CD14-positive monocyte (primary cell): Measurements from ENCODE around the gene UGGT2. TPM values are rescaled to one million over a fixed set of nuclear protein-coding genes. Genes with fewer than 3 reads are reported as not detected.

ENCODE experiments used
- DNase-seq, 3 donors: peaks; one replicate each; pipeline ENCODE4 v3.0.0-alpha.2; 2011 to 2022
- H2AFZ ChIP-seq: 2 replicates; pipeline ENCODE4 v1.6.0; 2012; ENCODE audit warnings: mild to moderate bottlenecking, low read depth, low read length, inconsistent platforms; ENCODE audit not compliant: insufficient read depth, poor library complexity, severe bottlenecking
- H3K27ac ChIP-seq, 2 donors: 1 replicate in 1 of 2; 2 replicates in 1 of 2; pipeline ENCODE4 v1.5.1; 2012 to 2013; ENCODE audit warnings: low read length in 2 of 2, control low read depth in 1 of 2, inconsistent platforms in 1 of 2, low read depth in 1 of 2, mild to moderate bottlenecking in 1 of 2
- H3K27me3 ChIP-seq, 2 donors: one replicate each; pipeline versions ENCODE4 v1.6.0 to v1.6.1; 2011 to 2013; ENCODE audit warnings: low read length in 2 of 2; ENCODE audit not compliant: control insufficient read depth in 2 of 2, insufficient read depth in 2 of 2
- H3K36me3 ChIP-seq, 2 donors: replicated peaks in 1 of 2; 1 replicate in 1 of 2; 2 replicates in 1 of 2; pipeline versions ENCODE4 v1.5.1 to v1.6.1; 2012 to 2013; ENCODE audit warnings: low read length in 2 of 2, control low read depth in 1 of 2, inconsistent platforms in 1 of 2, mild to moderate bottlenecking in 1 of 2; ENCODE audit not compliant: insufficient read depth in 2 of 2, control insufficient read depth in 1 of 2
- H3K4me1 ChIP-seq, 2 donors: 1 replicate in 1 of 2; 2 replicates in 1 of 2; pipeline versions ENCODE4 v1.5.1 to v1.6.1; 2012 to 2013; ENCODE audit warnings: low read length in 2 of 2, control low read depth in 1 of 2, inconsistent platforms in 1 of 2, mild to moderate bottlenecking in 1 of 2, moderate library complexity in 1 of 2; ENCODE audit not compliant: insufficient read depth in 2 of 2, control insufficient read depth in 1 of 2
- H3K4me2 ChIP-seq: replicated peaks from 2 replicates; pipeline ENCODE3; 2012; ENCODE audit warnings: low read length, moderate library complexity, mild to moderate bottlenecking; ENCODE audit not compliant: poor library complexity, severe bottlenecking; ENCODE audit errors: extremely low read depth
- H3K4me3 ChIP-seq, 3 experiments: fragments of 200-600 bp in 1 of 3; sonication (generic) in 1 of 3; replicated peaks in 1 of 3; 1 replicate in 2 of 3; 2 replicates in 1 of 3; pipeline ENCODE4 v1.5.1; 2011 to 2013; ENCODE audit warnings: low read length in 3 of 3, mild to moderate bottlenecking in 3 of 3, control low read depth in 2 of 3, low read depth in 2 of 3, inconsistent platforms in 1 of 3, moderate library complexity in 1 of 3
- H3K79me2 ChIP-seq: 2 replicates; pipeline ENCODE4 v1.6.0; 2012; ENCODE audit warnings: mild to moderate bottlenecking, control low read depth, inconsistent platforms, low read length, moderate library complexity; ENCODE audit not compliant: insufficient read depth
- H3K9ac ChIP-seq: 2 replicates; pipeline ENCODE4 v1.6.0; 2017; ENCODE audit warnings: low read length, mild to moderate bottlenecking; ENCODE audit not compliant: insufficient read depth, poor library complexity, severe bottlenecking
- H3K9me3 ChIP-seq, 2 donors: replicated peaks in 1 of 2; 1 replicate in 1 of 2; 2 replicates in 1 of 2; pipeline versions ENCODE4 v1.5.1 to v1.6.1; 2012 to 2013; ENCODE audit warnings: low read length in 2 of 2, control low read depth in 1 of 2; ENCODE audit not compliant: control insufficient read depth in 1 of 2, insufficient read depth in 1 of 2
- H4K20me1 ChIP-seq: 2 replicates; pipeline ENCODE4 v1.6.0; 2012; ENCODE audit warnings: mild to moderate bottlenecking, low read length, control low read depth, moderate library complexity; ENCODE audit not compliant: insufficient read depth
- H3K27ac Mint-ChIP-seq, 7 donors: one replicate each; pipeline ENCODE4 v1.8.0; 2020; ENCODE audit warnings: mild to moderate bottlenecking in 7 of 7, mixed read lengths in 7 of 7, moderate library complexity in 6 of 7, inconsistent platforms in 2 of 7
- H3K27me3 Mint-ChIP-seq, 3 donors: one replicate each; pipeline ENCODE4 v1.8.0; 2021 to 2022; ENCODE audit warnings: low read depth in 3 of 3, mild to moderate bottlenecking in 3 of 3, mixed read lengths in 3 of 3, moderate library complexity in 3 of 3, inconsistent platforms in 1 of 3
- H3K36me3 Mint-ChIP-seq, 2 donors: one replicate each; pipeline ENCODE4 v1.8.0; 2020; ENCODE audit warnings: mixed read lengths in 2 of 2, inconsistent platforms in 1 of 2, mild to moderate bottlenecking in 1 of 2
- H3K4me1 Mint-ChIP-seq: one replicate; pipeline ENCODE4 v1.8.0; 2020; ENCODE audit warnings: mild to moderate bottlenecking, mixed read lengths
- H3K4me3 Mint-ChIP-seq, 2 donors: one replicate each; pipeline ENCODE4 v1.8.0; 2020; ENCODE audit warnings: mild to moderate bottlenecking in 2 of 2, mixed read lengths in 2 of 2, moderate library complexity in 1 of 2
- H3K9me3 Mint-ChIP-seq, 7 donors: one replicate each; pipeline ENCODE4 v1.8.0; 2020 to 2022; ENCODE audit warnings: mixed read lengths in 7 of 7, mild to moderate bottlenecking in 6 of 7, moderate library complexity in 6 of 7, inconsistent platforms in 2 of 7
- CTCF ChIP-seq: fragments of 200-600 bp; IDR thresholded peaks from one replicate; pipeline ENCODE4 v1.8.0; 2022; ENCODE audit warnings: antibody characterized with exemption, mild to moderate bottlenecking
- WGBS: methylation state at CpG from one replicate; pipeline ENCODE4 v1.1.5; 2013; ENCODE audit warnings: missing lambda C conversion rate; ENCODE audit not compliant: insufficient coverage; 5-methylcytosine and 5-hydroxymethylcytosine counted together
- intact Hi-C, 2 donors: fragments of 100-400 bp; cut with micrococcal nuclease; formaldehyde crosslinking; loops; one replicate each; pipeline versions ENCODE4 v1.15.0 to v1.15.1; 2023
- polyA plus RNA-seq, 3 donors: library from polyadenylated mRNA; depleted of rRNA in 1 of 3; unstranded in 2 of 3; stranded (reverse) in 1 of 3; fragments of 300-500 nt in 2 of 3; fragments of >200 nt in 1 of 3; fragmentation: Illumina TruSeq in 2 of 3; gene quantifications; 1 replicate in 2 of 3; 2 replicates in 1 of 3; pipeline ENCODE4 v1.2.3, GENCODE V29; 2012 to 2021

The UGGT2 gene
- polyA plus RNA-seq, 3 donors, result 4.0 to 6.3 (median 5.6) TPM

- Histone ChIP-seq H2AFZ (no peak overlapping the region), H3K4me2 (no peak overlapping the region), H3K27me3 (no peaks in the 10 kb centered on the region), H3K36me3 (peaks cover 0 to 11% of the 10 kb centered on the region in 2 donors), H4K20me1 (no peaks in the 10 kb centered on the region), H3K9ac (no peak overlapping the region), H3K4me1 (peaks cover 5 to 6% of the 10 kb centered on the region in 2 donors), H3K9me3 (peaks cover 0 to 6% of the 10 kb centered on the region in 2 donors), H3K4me3 (no peak overlapping the region), H3K79me2 (no peaks in the 10 kb centered on the region), H3K27ac (no peak overlapping the region)
- Mint-ChIP-seq H3K9me3 (peaks cover 0 to 11% (median 4%) of the 10 kb centered on the region in 7 donors), H3K27ac (peak overlapping the region in 1 of 7 donors; percentile 26), H3K36me3 (peaks cover 6 to 30% of the 10 kb centered on the region in 2 donors), H3K4me3 (no peak overlapping the region), H3K4me1 (peaks cover 8% of the 10 kb centered on the region), H3K27me3 (no peaks in the 10 kb centered on the region)
- intact Hi-C loops, result no loop called here
- DNase-seq, result no peak
- no CpG with 5 or more reads among the region's 2 CpGs for WGBS
- TF ChIP-seq CTCF, result no peak
These were observed 82.3 kb downstream of the UGGT2 start for GRCh38 chr13:95970878-95971277.

DNA sequence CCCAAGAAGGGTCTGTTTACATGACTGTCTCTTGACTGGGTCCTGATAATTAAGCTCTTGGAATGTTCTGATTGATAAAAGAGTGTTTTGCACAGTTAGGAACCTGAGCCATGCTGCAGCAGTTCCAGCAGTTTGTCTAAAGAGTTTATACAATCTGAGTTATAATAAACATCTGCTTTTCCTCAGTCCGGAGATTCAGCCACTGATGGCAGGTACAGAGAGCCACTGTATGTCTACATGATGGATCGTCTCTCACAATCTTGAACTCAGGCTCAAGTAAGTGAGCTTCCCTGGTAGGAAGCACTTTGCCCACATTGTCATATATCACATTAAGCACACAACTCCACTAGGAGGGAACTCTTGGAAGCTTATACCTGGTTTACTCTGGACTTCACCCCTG, 84.3 kb downstream of the UGGT2 start:
- no peak overlapping the region for H3K4me3 ChIP-seq
- H2AFZ ChIP-seq, result no peak overlapping the region
- H3K4me2 ChIP-seq, result no peak overlapping the region
- H3K36me3 ChIP-seq, result peaks cover 0 to 11% of the 10 kb centered on the region in 2 donors
- Mint-ChIP-seq H3K27me3 (no peaks in the 10 kb centered on the region), H3K4me1 (peaks cover 8% of the 10 kb centered on the region), H3K4me3 (no peak overlapping the region), H3K9me3 (peaks cover under 1 to 14% (median 6%) of the 10 kb centered on the region in 7 donors), H3K36me3 (peaks cover 6 to 32% of the 10 kb centered on the region in 2 donors), H3K27ac (no peak overlapping the region)
- H4K20me1 ChIP-seq, result no peaks in the 10 kb centered on the region
- intact Hi-C loops, result no loop called here
- DNase-seq, result no peak
- no peaks in the 10 kb centered on the region for H3K27me3 ChIP-seq
- H3K27ac ChIP-seq, result no peak overlapping the region
- no peak overlapping the region for H3K9ac ChIP-seq
- TF ChIP-seq CTCF, result no peak
- WGBS, result 94% methylated on average over 2 of the region's 2 CpGs
- no peaks in the 10 kb centered on the region for H3K79me2 ChIP-seq
- peaks cover 5 to 6% of the 10 kb centered on the region in 2 donors for H3K4me1 ChIP-seq
- peaks cover 0 to 6% of the 10 kb centered on the region in 2 donors for H3K9me3 ChIP-seq
